Chondrocyte (in vitro differentiated cells): Measurements from ENCODE around the gene HAUS5. TPM values are rescaled to one million over a fixed set of nuclear protein-coding genes. Genes with fewer than 3 reads are reported as not detected.

Experiments
- DNase-seq: peaks from one replicate; pipeline ENCODE4 v3.0.0; 2021; ENCODE audit warnings: mixed read lengths, low spot score
- H3K27ac Mint-ChIP-seq: one replicate; pipeline ENCODE4 v1.8.0; 2021; ENCODE audit warnings: mild to moderate bottlenecking, moderate library complexity, mixed read lengths; ENCODE audit not compliant: unreplicated experiment
- H3K27me3 Mint-ChIP-seq: 2 replicates; pipeline ENCODE4 v1.8.0; 2021; ENCODE audit warnings: low read depth, mixed read lengths
- H3K36me3 Mint-ChIP-seq: 2 replicates; pipeline ENCODE4 v1.8.0; 2021; ENCODE audit warnings: low read depth, mixed read lengths
- H3K4me1 Mint-ChIP-seq: 2 replicates; pipeline ENCODE4 v1.8.0; 2021; ENCODE audit warnings: low read depth, mild to moderate bottlenecking, mixed read lengths
- H3K4me3 Mint-ChIP-seq: one replicate; pipeline ENCODE4 v1.8.0; 2021; ENCODE audit warnings: mild to moderate bottlenecking, moderate library complexity, mixed read lengths; ENCODE audit not compliant: unreplicated experiment
- H3K9me3 Mint-ChIP-seq: 2 replicates; pipeline ENCODE4 v1.8.0; 2021; ENCODE audit warnings: low read depth, mixed read lengths
- total RNA-seq: library from RNA; stranded (reverse); gene quantifications from 3 replicates; pipeline ENCODE4 v1.2.1, GENCODE V29; 2021
- TF ChIP-seq, protein P1 (sequence below): fragments of 200-600 bp; sonication (generic); IDR thresholded peaks from 2 replicates; pipeline ENCODE4 v1.5.0; 2021; ENCODE audit warnings: antibody characterized with exemption, mild to moderate bottlenecking, moderate library complexity

HAUS5 gene
- total RNA-seq, 1 donor from 2014 or later = 8.4 TPM

DNA sequence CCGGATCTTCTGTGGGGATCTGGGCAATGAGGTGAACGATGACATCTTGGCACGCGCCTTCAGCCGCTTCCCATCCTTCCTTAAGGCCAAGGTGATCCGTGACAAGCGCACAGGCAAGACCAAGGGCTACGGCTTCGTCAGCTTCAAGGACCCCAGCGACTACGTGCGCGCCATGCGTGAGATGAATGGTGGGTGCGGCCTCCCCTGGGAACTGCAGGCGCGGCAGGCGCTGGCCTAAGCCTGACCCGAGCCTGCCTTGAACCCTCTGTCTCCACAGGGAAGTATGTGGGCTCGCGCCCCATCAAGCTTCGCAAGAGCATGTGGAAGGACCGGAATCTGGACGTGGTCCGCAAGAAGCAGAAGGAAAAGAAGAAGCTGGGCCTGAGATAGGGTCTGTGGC, 24.6 kb downstream of the HAUS5 start:
- Mint-ChIP-seq H3K27me3 (no peaks in the 10 kb centered on the region), H3K4me1 (no peaks in the 10 kb centered on the region), H3K9me3 (no peaks in the 10 kb centered on the region), H3K4me3 (no peak overlapping the region), H3K36me3 (peaks cover 27% of the 10 kb centered on the region), H3K27ac (no peak overlapping the region)
- no peak for DNase-seq
- TF ChIP-seq, protein P1, sequence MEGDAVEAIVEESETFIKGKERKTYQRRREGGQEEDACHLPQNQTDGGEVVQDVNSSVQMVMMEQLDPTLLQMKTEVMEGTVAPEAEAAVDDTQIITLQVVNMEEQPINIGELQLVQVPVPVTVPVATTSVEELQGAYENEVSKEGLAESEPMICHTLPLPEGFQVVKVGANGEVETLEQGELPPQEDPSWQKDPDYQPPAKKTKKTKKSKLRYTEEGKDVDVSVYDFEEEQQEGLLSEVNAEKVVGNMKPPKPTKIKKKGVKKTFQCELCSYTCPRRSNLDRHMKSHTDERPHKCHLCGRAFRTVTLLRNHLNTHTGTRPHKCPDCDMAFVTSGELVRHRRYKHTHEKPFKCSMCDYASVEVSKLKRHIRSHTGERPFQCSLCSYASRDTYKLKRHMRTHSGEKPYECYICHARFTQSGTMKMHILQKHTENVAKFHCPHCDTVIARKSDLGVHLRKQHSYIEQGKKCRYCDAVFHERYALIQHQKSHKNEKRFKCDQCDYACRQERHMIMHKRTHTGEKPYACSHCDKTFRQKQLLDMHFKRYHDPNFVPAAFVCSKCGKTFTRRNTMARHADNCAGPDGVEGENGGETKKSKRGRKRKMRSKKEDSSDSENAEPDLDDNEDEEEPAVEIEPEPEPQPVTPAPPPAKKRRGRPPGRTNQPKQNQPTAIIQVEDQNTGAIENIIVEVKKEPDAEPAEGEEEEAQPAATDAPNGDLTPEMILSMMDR = no peak

DNA sequence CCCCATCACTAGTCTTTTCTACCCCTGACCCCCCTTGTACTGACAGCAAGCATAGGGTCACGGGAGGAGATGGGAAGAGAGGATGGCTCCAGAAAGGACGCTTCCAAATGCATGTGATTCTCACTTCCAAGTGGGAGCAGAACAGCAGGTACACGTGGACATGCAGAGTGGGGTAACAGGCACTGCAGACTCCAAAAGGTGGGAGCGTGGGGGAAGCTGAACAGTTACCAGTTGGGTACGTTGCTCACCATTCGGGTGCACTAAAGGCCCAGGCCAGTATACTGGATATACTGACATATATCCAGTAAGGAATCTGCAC, 26.7 kb downstream of the HAUS5 start:
- DNase-seq = no peak
- no peaks in the 10 kb centered on the region for H3K9me3 Mint-ChIP-seq
- no peak overlapping the region for H3K4me3 Mint-ChIP-seq
- no peaks in the 10 kb centered on the region for H3K27me3 Mint-ChIP-seq
- H3K4me1 Mint-ChIP-seq = peaks cover 3% of the 10 kb centered on the region
- no peak overlapping the region for H3K27ac Mint-ChIP-seq
- H3K36me3 Mint-ChIP-seq = peaks cover 13% of the 10 kb centered on the region
- TF ChIP-seq, protein P1 = no peak

DNA sequence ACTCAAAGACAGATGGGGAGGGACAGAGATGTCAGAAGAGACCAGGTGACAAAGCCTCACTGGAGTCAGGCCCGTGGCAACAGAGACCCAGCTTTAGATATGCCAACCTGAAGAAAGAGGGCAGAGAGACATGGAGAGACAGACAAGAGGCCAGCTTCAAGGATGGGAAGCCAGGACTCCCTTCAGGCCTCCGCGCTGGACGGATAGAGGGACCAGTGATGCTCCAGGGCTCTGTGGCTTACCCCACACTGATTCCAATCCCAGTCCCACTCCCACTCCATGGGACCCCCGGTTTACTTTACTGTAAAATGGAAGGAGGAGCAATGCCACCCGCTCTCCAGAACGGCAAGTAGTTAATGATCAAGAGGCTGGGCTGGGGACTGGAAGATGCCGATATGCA, 27.3 kb downstream of the HAUS5 start:
- no peak overlapping the region for H3K27ac Mint-ChIP-seq
- no peaks in the 10 kb centered on the region for H3K27me3 Mint-ChIP-seq
- TF ChIP-seq, protein P1 = no peak
- H3K9me3 Mint-ChIP-seq = no peaks in the 10 kb centered on the region
- H3K36me3 Mint-ChIP-seq = peaks cover 13% of the 10 kb centered on the region
- DNase-seq = no peak
- H3K4me3 Mint-ChIP-seq = no peak overlapping the region
- H3K4me1 Mint-ChIP-seq = peaks cover 8% of the 10 kb centered on the region

DNA sequence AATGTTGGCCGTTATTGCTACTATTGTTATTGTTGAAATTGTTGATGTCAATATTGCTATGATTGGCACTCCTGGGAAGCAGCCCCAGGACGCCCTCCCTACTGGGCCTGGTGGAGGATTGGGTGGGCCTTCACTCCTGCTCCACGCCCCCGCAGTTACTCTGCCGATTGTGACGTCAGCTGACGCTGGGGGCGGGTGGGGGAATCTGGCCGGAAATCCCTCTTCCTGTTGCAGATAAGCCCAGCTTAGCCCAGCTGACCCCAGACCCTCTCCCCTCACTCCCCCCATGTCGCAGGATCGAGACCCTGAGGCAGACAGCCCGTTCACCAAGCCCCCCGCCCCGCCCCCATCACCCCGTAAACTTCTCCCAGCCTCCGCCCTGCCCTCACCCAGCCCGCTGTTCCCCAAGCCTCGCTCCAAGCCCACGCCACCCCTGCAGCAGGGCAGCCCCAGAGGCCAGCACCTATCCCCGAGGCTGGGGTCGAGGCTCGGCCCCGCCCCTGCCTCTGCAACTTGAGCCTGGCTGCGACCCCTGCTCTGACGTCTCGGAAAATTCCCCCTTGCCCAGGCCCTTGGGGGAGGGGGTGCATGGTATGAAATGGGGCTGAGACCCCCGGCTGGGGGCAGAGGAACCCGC, 29.1 kb downstream of the HAUS5 start, which contains the start of gene ETV2:
TSS of gene ETV2 (plus strand) at position 231 of the 637 bp plus-strand sequence. CDS start 716 bp downstream, outside the sequence.
- H3K9me3 Mint-ChIP-seq = no peaks in the 10 kb centered on the region
- TF ChIP-seq, protein P1 = no peak
- H3K4me3 Mint-ChIP-seq = peak within 1 kb of the TSS; percentile 42
- peaks cover 16% of the 10 kb centered on the region for H3K4me1 Mint-ChIP-seq
- no peak for DNase-seq
- no peak within 1 kb of the TSS for H3K27ac Mint-ChIP-seq
- H3K36me3 Mint-ChIP-seq = peaks cover 6% of the 10 kb centered on the region
- H3K27me3 Mint-ChIP-seq = no peaks in the 10 kb centered on the region

DNA sequence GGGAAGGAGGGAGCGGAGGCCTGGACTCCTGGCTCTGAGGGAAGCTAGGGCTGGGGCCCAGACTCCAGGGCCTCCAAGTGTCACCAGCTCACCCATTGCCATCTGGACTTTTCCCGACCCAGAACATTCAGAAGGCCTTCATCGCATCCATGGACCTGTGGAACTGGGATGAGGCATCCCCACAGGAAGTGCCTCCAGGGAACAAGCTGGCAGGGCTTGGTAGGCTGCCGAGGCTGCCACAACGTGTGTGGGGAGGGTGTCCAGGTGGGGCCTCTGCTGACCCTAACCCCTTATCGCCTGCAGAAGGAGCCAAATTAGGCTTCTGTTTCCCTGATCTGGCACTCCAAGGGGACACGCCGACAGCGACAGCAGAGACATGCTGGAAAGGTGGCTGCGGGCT, 29.8 kb downstream of the HAUS5 start:
- no peak for DNase-seq
- Mint-ChIP-seq H3K9me3 (no peaks in the 10 kb centered on the region), H3K27ac (no peak overlapping the region)

More for the DNA sequence above, 29.8 kb downstream of the HAUS5 start:
- H3K36me3 Mint-ChIP-seq = peaks cover 4% of the 10 kb centered on the region
- peaks cover 18% of the 10 kb centered on the region for H3K4me1 Mint-ChIP-seq
- H3K4me3 Mint-ChIP-seq = peak overlapping the region; percentile 42
- TF ChIP-seq, protein P1 = no peak
- no peaks in the 10 kb centered on the region for H3K27me3 Mint-ChIP-seq
